Muscle layer of colon (tissue), 2 donors: Measurements from ENCODE around the gene GPNMB.

Experiments used
- H3K27ac ChIP-seq: one replicate; pipeline ENCODE4 v1.7.0; 2013; ENCODE audit warnings: low read depth, mild to moderate bottlenecking, low read length, moderate library complexity
- H3K27me3 ChIP-seq, 2 donors: one replicate each; pipeline ENCODE4 v1.7.0; 2013; ENCODE audit warnings: low read length in 2 of 2, mild to moderate bottlenecking in 2 of 2; ENCODE audit not compliant: insufficient read depth in 2 of 2, control insufficient read depth in 1 of 2
- H3K36me3 ChIP-seq: one replicate; pipeline ENCODE4 v1.7.0; 2013; ENCODE audit warnings: mild to moderate bottlenecking, low read length; ENCODE audit not compliant: insufficient read depth
- H3K4me1 ChIP-seq: one replicate; pipeline ENCODE4 v1.7.0; 2013; ENCODE audit warnings: mild to moderate bottlenecking, low read length; ENCODE audit not compliant: insufficient read depth
- H3K4me3 ChIP-seq, 2 donors: one replicate each; pipeline ENCODE4 v1.7.0; 2013; ENCODE audit warnings: low read length in 2 of 2, low read depth in 1 of 2, mild to moderate bottlenecking in 1 of 2, moderate library complexity in 1 of 2
- H3K9ac ChIP-seq: one replicate; pipeline ENCODE4 v1.7.0; 2013; ENCODE audit warnings: low read length
- H3K9me3 ChIP-seq: one replicate; pipeline ENCODE4 v1.7.0; 2013; ENCODE audit warnings: mild to moderate bottlenecking, low read length
- donor health status: abdominal sarcoma.
- donor health status: Adenocarcinoma of cecum.

The GPNMB gene

GRCh38 chr7:23276376-23276775, 29.8 kb downstream of the GPNMB start:
- Histone ChIP-seq H3K9me3 (no peaks in the 10 kb centered on the region), H3K36me3 (no peaks in the 10 kb centered on the region), H3K27ac (no peak overlapping the region), H3K27me3 (no peaks in the 10 kb centered on the region), H3K4me1 (no peaks in the 10 kb centered on the region), H3K9ac (no peak overlapping the region), H3K4me3 (no peak overlapping the region)

- Histone ChIP-seq H3K4me1 (no peaks in the 10 kb centered on the region), H3K9me3 (no peaks in the 10 kb centered on the region), H3K27ac (no peak overlapping the region), H3K36me3 (no peaks in the 10 kb centered on the region), H3K4me3 (no peak overlapping the region), H3K9ac (no peak overlapping the region), H3K27me3 (no peaks in the 10 kb centered on the region)
Measured at GRCh38 chr7:23276947-23277346, 30.4 kb downstream of the GPNMB start.

GRCh38 chr7:23277359-23277989, 30.9 kb downstream of the GPNMB start:
- H3K4me3 ChIP-seq: no peak overlapping the region
- H3K9ac ChIP-seq: no peak overlapping the region
- no peak overlapping the region for H3K27ac ChIP-seq
- H3K36me3 ChIP-seq: no peaks in the 10 kb centered on the region
- H3K27me3 ChIP-seq: no peaks in the 10 kb centered on the region
- no peaks in the 10 kb centered on the region for H3K9me3 ChIP-seq
- no peaks in the 10 kb centered on the region for H3K4me1 ChIP-seq

- H3K36me3 ChIP-seq: no peaks in the 10 kb centered on the region
- no peaks in the 10 kb centered on the region for H3K9me3 ChIP-seq
- no peak overlapping the region for H3K4me3 ChIP-seq
- no peaks in the 10 kb centered on the region for H3K4me1 ChIP-seq
- no peaks in the 10 kb centered on the region for H3K27me3 ChIP-seq
- H3K9ac ChIP-seq: no peak overlapping the region
- no peak overlapping the region for H3K27ac ChIP-seq
Measured at GRCh38 chr7:23279819-23280525, 33.4 kb downstream of the GPNMB start.

DNA sequence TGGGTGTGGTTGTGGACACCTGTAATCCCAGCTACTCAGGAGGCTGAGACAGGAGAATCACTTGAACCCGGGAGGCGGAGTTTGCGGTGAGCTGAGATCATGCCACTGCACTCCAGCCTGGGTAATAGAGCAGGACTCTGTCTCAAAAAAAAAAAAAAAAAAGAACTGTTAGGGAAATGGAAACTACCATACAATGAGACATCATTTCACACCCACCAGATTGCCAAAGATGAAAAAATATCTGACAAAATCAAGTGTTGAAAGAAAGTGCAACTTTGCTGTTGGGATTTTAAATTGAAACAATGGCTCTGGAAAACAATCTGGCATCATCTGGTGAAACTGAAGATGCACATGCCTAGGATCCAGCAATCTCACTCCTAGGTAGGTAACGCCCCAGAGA, 36.5 kb downstream of the GPNMB start:
- H3K9me3 ChIP-seq: no peaks in the 10 kb centered on the region
- H3K4me1 ChIP-seq: no peaks in the 10 kb centered on the region
- no peak overlapping the region for H3K27ac ChIP-seq
- no peaks in the 10 kb centered on the region for H3K36me3 ChIP-seq
- H3K9ac ChIP-seq: no peak overlapping the region
- H3K4me3 ChIP-seq: no peak overlapping the region
- no peaks in the 10 kb centered on the region for H3K27me3 ChIP-seq

DNA sequence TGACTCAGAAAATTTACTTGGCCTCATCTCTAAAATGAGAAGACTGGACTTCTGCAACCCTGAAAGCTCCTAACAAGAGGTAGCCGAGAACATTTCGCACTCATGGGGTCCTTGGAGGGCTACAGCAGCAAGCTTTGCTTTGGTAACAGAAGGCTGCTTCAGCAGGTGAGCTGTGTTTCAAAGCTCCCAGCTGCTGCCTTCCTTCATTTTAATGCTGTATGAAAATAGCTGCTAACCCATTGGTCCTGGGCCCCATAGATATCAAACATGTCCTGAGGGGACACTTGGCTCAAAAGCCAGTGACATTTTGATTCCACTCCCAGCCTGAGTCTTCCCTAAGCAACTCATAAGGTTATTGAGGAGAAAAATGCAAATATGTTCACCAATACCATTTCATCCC, 38.3 kb downstream of the GPNMB start:
- Histone ChIP-seq H3K9ac (no peak overlapping the region), H3K4me3 (no peak overlapping the region), H3K9me3 (no peaks in the 10 kb centered on the region), H3K27ac (no peak overlapping the region), H3K36me3 (no peaks in the 10 kb centered on the region), H3K27me3 (no peaks in the 10 kb centered on the region), H3K4me1 (no peaks in the 10 kb centered on the region)

DNA sequence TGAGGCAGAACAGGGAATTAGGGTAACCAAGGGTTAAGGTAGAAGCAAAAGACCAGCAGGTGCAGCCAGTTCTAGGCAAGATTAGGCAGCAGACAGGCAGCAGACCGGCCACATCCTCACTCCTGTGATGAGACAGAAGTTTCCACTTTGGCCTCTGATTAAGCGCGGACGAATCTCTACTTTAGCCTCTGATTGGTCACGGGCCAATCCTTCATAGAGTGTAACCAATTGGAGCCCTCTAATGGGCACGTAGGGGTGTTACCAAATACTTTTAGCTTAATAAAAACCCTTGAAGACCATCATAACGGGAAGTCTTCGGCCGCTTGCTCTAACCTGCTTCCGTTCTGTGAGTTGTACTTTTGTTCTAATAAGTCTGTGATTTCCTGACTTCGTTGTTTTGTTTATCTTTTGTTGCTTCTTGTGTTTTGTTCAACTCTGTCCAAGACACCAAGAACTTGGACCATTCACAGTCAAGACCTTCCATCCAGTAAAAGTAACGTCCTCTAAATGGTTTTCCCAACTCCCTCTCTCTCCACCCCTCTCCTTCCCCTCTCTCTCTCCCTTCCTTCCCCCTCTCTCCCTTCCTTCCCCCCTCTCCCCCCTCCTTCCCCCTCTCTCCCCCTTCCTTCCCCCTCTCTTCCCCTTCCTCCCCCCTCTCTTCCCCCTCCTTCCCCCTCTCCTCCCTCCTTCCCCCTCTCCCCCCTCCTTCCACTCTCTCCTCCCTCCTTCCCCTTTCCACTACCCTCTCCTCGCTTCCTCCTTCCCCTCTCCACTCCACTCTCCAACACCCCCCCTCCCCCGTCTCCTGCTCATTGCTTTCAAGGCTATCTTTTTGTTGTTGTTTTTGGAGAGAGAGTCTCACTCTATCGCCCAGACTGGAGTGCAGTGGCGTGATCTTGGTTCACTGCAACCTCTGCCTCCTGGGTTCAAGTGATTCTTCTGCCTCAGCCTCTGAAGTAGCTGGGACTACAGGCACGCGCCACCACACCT, 39.4 kb downstream of the GPNMB start:
- Histone ChIP-seq H3K4me1 (no peaks in the 10 kb centered on the region), H3K4me3 (no peak overlapping the region), H3K9ac (no peak overlapping the region), H3K27ac (no peak overlapping the region), H3K27me3 (no peaks in the 10 kb centered on the region), H3K36me3 (no peaks in the 10 kb centered on the region), H3K9me3 (no peaks in the 10 kb centered on the region)

- no peaks in the 10 kb centered on the region for H3K27me3 ChIP-seq
- no peak overlapping the region for H3K9ac ChIP-seq
- H3K9me3 ChIP-seq: no peaks in the 10 kb centered on the region
- no peaks in the 10 kb centered on the region for H3K36me3 ChIP-seq
- H3K27ac ChIP-seq: no peak overlapping the region
- H3K4me1 ChIP-seq: no peaks in the 10 kb centered on the region
- H3K4me3 ChIP-seq: no peak overlapping the region
Measured at GRCh38 chr7:23287612-23288011, 41.0 kb downstream of the GPNMB start.

- Histone ChIP-seq H3K27me3 (no peaks in the 10 kb centered on the region), H3K9me3 (no peaks in the 10 kb centered on the region), H3K4me3 (no peak overlapping the region), H3K27ac (no peak overlapping the region), H3K9ac (no peak overlapping the region), H3K36me3 (no peaks in the 10 kb centered on the region), H3K4me1 (no peaks in the 10 kb centered on the region)
Measured at GRCh38 chr7:23290993-23291392, 44.4 kb downstream of the GPNMB start.

GRCh38 chr7:23291957-23292560, 45.5 kb downstream of the GPNMB start:
- Histone ChIP-seq H3K27ac (no peak overlapping the region), H3K9ac (no peak overlapping the region), H3K27me3 (no peaks in the 10 kb centered on the region), H3K4me3 (no peak overlapping the region), H3K4me1 (no peaks in the 10 kb centered on the region), H3K36me3 (no peaks in the 10 kb centered on the region), H3K9me3 (no peaks in the 10 kb centered on the region)

DNA sequence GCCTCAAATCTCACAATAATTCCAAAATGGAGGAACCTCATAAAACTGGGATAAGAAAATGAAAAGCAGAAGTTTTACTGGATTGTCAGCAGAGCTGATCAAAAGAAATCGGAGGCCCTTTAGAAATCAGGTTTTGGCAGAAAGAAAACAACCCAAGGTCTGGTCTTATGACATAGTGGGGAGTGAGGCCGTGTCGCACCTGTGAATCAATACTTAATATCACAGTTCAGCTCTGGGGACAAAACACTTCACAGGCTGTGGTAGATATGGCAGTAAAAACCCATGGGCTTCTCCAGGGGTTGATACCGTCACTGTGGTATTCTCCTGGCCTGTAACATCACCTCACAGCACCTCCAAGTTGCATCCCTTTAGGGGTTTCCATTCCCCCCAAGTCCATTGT, 46.0 kb downstream of the GPNMB start:
- H3K4me1 ChIP-seq: no peaks in the 10 kb centered on the region
- H3K9ac ChIP-seq: no peak overlapping the region
- H3K27ac ChIP-seq: no peak overlapping the region
- H3K4me3 ChIP-seq: no peak overlapping the region
- no peaks in the 10 kb centered on the region for H3K27me3 ChIP-seq
- H3K9me3 ChIP-seq: no peaks in the 10 kb centered on the region
- H3K36me3 ChIP-seq: no peaks in the 10 kb centered on the region
